GM19452 (cell line): ENCODE results near the gene SMG6.
"Not testable (repeated sequence)": the region's sequence is repeated elsewhere in the genome, so short reads cannot be mapped to it uniquely, and the experiment has no call there.

ENCODE experiments used
- ATAC-seq: cut with Tn5 transposase; IDR thresholded peaks from one replicate; pipeline ENCODE4 v1.9.1; 2021; ENCODE audit not compliant: unreplicated experiment

Gene SMG6

GRCh38 chr17:2181206-2181896 lies 122.2 kb downstream of the SMG6 start:
- no peak for ATAC-seq

GRCh38 chr17:2180768-2181167 lies 122.8 kb downstream of the SMG6 start:
- no peak for ATAC-seq

GRCh38 chr17:2179615-2180295 lies 123.8 kb downstream of the SMG6 start:
- no peak for ATAC-seq

GRCh38 chr17:2178798-2179501 lies 124.6 kb downstream of the SMG6 start:
- ATAC-seq = no peak

- ATAC-seq = no peak
These were observed 126.3 kb downstream of the SMG6 start for GRCh38 chr17:2177235-2177811.

- no peak for ATAC-seq
These were observed 127.0 kb downstream of the SMG6 start for GRCh38 chr17:2176499-2177169.

- ATAC-seq = no peak
These were observed 128.3 kb downstream of the SMG6 start for GRCh38 chr17:2175294-2175628.

GRCh38 chr17:2174468-2175293 lies 128.9 kb downstream of the SMG6 start:
- ATAC-seq = no peak

- no peak for ATAC-seq
These were observed 129.6 kb downstream of the SMG6 start for GRCh38 chr17:2174014-2174413.

GRCh38 chr17:2172999-2173398 lies 130.6 kb downstream of the SMG6 start:
- ATAC-seq = no peak

GRCh38 chr17:2172077-2172851 lies 131.3 kb downstream of the SMG6 start:
- ATAC-seq = no peak

- ATAC-seq = no peak
These were observed 131.9 kb downstream of the SMG6 start for GRCh38 chr17:2171702-2172076.

GRCh38 chr17:2170023-2170422 lies 133.6 kb downstream of the SMG6 start:
- ATAC-seq = no peak

GRCh38 chr17:2165723-2166122 lies 137.9 kb downstream of the SMG6 start:
- not testable (repeated sequence) for ATAC-seq

GRCh38 chr17:2158396-2158780 lies 145.2 kb downstream of the SMG6 start:
- no peak for ATAC-seq

GRCh38 chr17:2157675-2158395 lies 145.8 kb downstream of the SMG6 start:
- no peak for ATAC-seq

GRCh38 chr17:2157081-2157480 lies 146.5 kb downstream of the SMG6 start:
- no peak for ATAC-seq

- no peak for ATAC-seq
These were observed 146.9 kb downstream of the SMG6 start for GRCh38 chr17:2156666-2157065.

- no peak for ATAC-seq
These were observed 148.0 kb downstream of the SMG6 start for GRCh38 chr17:2155573-2155972.
